ENCODE data around the gene PIRT.

Gene PIRT

GRCh38 chr17:10790491-10791401 is 47.1 kb downstream of the PIRT start:
- no peak for DNase-seq (ENCODE audit: low read depth in 2 of 2)

GRCh38 chr17:10789694-10790271 is 48.1 kb downstream of the PIRT start:
- no peak for DNase-seq (ENCODE audit: low read depth in 2 of 2)

- no peak for DNase-seq (ENCODE audit: low read depth in 2 of 2)
Observed at GRCh38 chr17:10787306-10788045, 50.4 kb downstream of the PIRT start.

- DNase-seq (ENCODE audit: low read depth in 2 of 2) = no peak
Observed at GRCh38 chr17:10785295-10785694, 52.6 kb downstream of the PIRT start.

DNA sequence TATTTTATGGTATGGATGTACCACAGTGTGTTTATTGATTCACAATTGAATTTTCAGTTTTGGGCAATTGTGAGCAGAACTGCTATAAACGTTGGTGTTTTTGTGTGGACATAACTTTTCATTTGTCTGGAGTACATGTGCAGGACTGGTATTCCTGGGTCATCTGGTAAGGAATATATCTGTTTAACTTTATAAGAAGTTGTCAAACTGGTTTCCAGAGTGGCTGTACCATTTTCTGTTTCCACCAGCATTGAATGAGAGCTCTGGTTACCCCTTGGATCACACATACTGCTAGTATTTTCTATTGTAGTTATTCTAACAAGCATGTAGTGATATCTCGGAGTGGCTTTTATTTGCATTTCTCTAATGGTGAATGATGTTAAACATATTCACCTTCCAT is 58.3 kb downstream of the PIRT start:
- no peak for DNase-seq (ENCODE audit: low read depth in 2 of 2)

DNA sequence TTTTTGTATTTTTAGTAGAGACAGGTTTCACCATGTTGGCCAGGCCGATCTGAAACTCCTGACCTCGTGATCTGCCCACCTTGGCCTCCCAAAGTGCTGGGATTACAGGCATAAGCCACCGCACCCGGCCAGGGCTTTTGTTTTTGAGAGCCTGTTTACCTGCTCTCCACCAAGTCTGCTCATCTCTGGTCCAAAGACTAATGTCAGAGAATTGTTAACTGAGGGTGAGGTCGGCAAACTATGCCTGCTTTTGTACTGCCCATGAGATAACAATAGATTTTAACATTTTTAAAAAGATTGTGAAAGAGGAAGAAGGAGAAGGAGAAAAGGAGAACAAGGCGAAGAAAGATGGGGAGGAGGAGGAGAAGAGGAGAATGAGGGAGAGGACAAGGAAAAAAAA is 60.0 kb downstream of the PIRT start:
- no peak for DNase-seq (ENCODE audit: low read depth in 2 of 2)

- DNase-seq (ENCODE audit: low read depth in 2 of 2) = no peak
Observed at GRCh38 chr17:10777131-10777807, 60.6 kb downstream of the PIRT start.

DNA sequence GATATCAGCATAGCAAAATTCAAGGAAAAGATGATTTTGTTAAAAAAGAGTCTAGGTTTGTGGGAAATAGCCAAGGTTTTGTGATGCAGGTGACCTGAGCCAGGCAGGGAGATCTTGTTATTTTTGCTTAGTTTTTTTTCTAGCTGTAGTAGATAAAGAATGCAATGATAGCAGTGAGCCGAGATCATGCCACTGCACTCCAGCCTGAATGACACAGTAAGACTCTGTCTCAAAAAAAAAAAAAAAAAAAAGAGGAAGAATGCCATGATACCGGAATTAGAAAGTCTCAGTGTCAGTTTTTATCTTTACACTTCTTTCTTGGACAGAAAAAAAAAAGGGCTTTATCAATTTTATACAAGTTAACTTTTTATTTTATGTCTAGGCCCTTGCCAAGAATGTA is 61.5 kb downstream of the PIRT start:
- DNase-seq (ENCODE audit: low read depth in 2 of 2) = no peak

DNA sequence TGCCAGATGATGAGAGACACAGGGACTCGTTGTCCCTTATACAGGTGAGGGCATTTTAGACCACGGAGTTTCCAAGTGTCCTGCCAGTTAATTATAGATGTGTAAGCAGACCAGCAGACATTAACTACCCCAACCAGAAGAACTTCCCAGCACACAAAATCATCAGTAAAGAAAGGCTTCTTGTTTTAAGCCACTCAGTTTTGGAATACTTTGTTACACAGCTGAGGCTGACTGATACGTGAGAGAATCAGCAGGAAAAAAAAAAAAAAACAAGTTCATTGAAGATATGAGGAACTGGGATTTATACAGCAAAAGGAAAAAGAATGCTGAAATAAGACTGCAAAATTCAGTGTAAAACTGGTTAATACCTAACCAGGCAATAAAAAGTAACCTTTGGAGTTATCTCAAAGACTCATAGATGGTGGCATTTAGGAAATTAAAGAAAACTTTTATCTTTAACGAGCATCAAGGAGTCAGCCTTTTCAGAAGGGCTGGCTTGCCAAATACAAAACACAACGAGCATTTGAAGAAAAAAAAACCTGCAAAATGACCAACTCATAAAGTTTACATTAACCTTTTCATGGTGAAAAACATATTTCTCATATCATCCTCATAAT is 62.0 kb downstream of the PIRT start:
- DNase-seq (ENCODE audit: low read depth in 2 of 2) = no peak

GRCh38 chr17:10775058-10775457 is 62.8 kb downstream of the PIRT start:
- no peak for DNase-seq (ENCODE audit: low read depth in 2 of 2)

- DNase-seq (ENCODE audit: low read depth in 2 of 2) = no peak
Observed at GRCh38 chr17:10773391-10773790, 64.5 kb downstream of the PIRT start.

Measured in stimulated activated CD4-positive, alpha-beta T cell treated with anti-CD3 and anti-CD28 coated beads, Interleukin-4, amount 100 ng/mL, for 48 hours (primary cell).